Activated naive CD8-positive, alpha-beta T cell treated with anti-CD3 and anti-CD28 coated beads, Interleukin-2, amount 10 ng/mL, durations not matched to agents 7 days and 5 days (primary cell): Measurements from ENCODE around the gene PANX1. TPM values are rescaled to one million over a fixed set of nuclear protein-coding genes. Genes with fewer than 3 reads are reported as not detected.

Source experiments
- ATAC-seq: fragments of 150-1000 bp; cut with Tn5 transposase; one replicate; pipeline ENCODE4 v1.10.0; 2021; ENCODE audit warnings: low read depth, moderate library complexity
- POLR2A ChIA-PET: fragments of 350-600 bp; sonication (Branson Sonifier 250); formaldehyde crosslinking; loops from one replicate; lab custom pipeline; 2021; ENCODE audit warnings: antibody characterized with exemption; lab: Charles Lee
- DNase-seq: peaks from one replicate; pipeline ENCODE4 v3.0.0; 2021
- H3K27ac Mint-ChIP-seq: one replicate; pipeline ENCODE4 v1.8.0; 2022; ENCODE audit warnings: mild to moderate bottlenecking, mixed read lengths
- H3K27me3 Mint-ChIP-seq: one replicate; pipeline ENCODE4 v1.8.0; 2022; ENCODE audit warnings: mild to moderate bottlenecking, moderate library complexity, mixed read lengths
- H3K36me3 Mint-ChIP-seq: one replicate; pipeline ENCODE4 v1.8.0; 2021; ENCODE audit warnings: mild to moderate bottlenecking, mixed read lengths
- H3K4me1 Mint-ChIP-seq: one replicate; pipeline ENCODE4 v1.8.0; 2021; ENCODE audit warnings: mixed read lengths
- H3K4me3 Mint-ChIP-seq: one replicate; pipeline ENCODE4 v1.8.0; 2022; ENCODE audit warnings: mild to moderate bottlenecking, moderate library complexity, mixed read lengths
- H3K9me3 Mint-ChIP-seq: one replicate; pipeline ENCODE4 v1.8.0; 2021; ENCODE audit warnings: mixed read lengths
- total RNA-seq, 2 experiments: library from RNA; stranded (reverse); gene quantifications; one replicate each; pipeline ENCODE4 v1.2.3, GENCODE V29; 2021

Gene PANX1
- total RNA-seq, 2 experiments from 2014 or later, result 9.4 to 9.8 TPM

DNA sequence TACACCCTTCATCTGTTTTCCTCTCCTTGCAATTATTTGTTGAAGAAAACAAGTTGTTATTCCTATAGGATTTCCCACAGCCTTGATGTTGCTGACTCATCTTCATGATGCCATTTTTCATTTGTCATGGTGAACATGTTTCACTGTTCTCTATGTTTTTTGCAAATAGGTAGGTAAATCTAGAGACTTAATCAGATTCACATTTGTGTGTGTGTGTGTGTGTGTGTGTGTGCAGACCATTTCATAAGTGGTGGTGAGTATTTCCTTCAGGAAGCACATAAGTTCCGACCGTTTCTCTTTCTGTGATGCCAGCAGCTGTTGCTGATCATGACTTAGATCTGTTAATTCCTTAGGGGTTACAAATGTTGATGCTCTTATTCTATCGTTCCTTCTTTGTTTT lies 95.4 kb downstream of the PANX1 start:
- Mint-ChIP-seq H3K27ac (no peak overlapping the region), H3K36me3 (no peaks in the 10 kb centered on the region), H3K4me1 (no peaks in the 10 kb centered on the region), H3K4me3 (no peak overlapping the region), H3K9me3 (peaks cover 6% of the 10 kb centered on the region), H3K27me3 (peaks cover 2% of the 10 kb centered on the region)
- no peak for DNase-seq
- POLR2A ChIA-PET, result no interaction called here
- no peak for ATAC-seq

Other genes with a start within 250 kb of the PANX1 start
- gene HEPHL1, start 107.5 kb upstream of the PANX1 start, total RNA-seq, result not detected
- gene IZUMO1R, start 175.7 kb downstream of the PANX1 start, total RNA-seq, result not detected